AG04449 (cell line): ENCODE measurements around the gene UBXN4.

Experiments used
- CTCF ChIA-PET: fragments of 350-600 bp; formaldehyde crosslinking; extraction: SDS; loops from one replicate; lab custom pipeline; 2021; ENCODE audit warnings: antibody characterized with exemption; lab: Yijun Ruan, JAX
- POLR2A ChIA-PET: fragments of 400-600, 350-600 bp; formaldehyde crosslinking; extraction: SDS; loops from one replicate; lab custom pipeline; 2020; ENCODE audit warnings: antibody characterized with exemption, inconsistent platforms; lab: Yijun Ruan, JAX
- DNase-seq: peaks from one replicate; pipeline ENCODE4 v3.0.0-alpha.2; 2010; ENCODE audit warnings: low read depth, low spot score
- H3K4me3 ChIP-seq: 2 replicates; pipeline ENCODE4 v1.5.1; 2011; ENCODE audit warnings: low read depth, mild to moderate bottlenecking, control low read depth, low read length
- TF ChIP-seq, protein P1 (sequence below): IDR thresholded peaks from one replicate; pipeline ENCODE4 v1.5.1; 2011; ENCODE audit warnings: mild to moderate bottlenecking, moderate library complexity, low read length, control low read depth, inconsistent platforms; ENCODE audit not compliant: insufficient read depth; ENCODE audit errors: missing control alignments

UBXN4 gene

DNA sequence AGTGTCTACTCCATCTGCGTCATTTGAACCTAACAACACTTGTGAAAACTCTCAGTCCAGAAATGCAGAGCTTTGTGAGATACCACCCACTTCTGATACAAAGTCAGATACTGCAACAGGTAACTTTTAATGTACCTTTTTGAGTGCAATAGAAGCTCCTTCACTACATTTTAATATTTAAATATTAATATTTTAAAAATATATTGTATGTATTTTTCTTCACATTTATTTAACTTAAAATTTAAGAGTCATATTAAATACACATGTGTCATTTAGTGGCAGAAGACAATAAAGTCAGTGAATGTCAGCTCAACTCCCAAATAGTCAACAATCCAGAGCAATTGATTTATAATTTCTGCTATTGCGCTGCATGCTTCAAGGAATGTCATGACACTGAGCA, 13.9 kb downstream of the UBXN4 start:
- POLR2A ChIA-PET: no interaction called here
- TF ChIP-seq, protein P1, sequence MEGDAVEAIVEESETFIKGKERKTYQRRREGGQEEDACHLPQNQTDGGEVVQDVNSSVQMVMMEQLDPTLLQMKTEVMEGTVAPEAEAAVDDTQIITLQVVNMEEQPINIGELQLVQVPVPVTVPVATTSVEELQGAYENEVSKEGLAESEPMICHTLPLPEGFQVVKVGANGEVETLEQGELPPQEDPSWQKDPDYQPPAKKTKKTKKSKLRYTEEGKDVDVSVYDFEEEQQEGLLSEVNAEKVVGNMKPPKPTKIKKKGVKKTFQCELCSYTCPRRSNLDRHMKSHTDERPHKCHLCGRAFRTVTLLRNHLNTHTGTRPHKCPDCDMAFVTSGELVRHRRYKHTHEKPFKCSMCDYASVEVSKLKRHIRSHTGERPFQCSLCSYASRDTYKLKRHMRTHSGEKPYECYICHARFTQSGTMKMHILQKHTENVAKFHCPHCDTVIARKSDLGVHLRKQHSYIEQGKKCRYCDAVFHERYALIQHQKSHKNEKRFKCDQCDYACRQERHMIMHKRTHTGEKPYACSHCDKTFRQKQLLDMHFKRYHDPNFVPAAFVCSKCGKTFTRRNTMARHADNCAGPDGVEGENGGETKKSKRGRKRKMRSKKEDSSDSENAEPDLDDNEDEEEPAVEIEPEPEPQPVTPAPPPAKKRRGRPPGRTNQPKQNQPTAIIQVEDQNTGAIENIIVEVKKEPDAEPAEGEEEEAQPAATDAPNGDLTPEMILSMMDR: no peak

DNA sequence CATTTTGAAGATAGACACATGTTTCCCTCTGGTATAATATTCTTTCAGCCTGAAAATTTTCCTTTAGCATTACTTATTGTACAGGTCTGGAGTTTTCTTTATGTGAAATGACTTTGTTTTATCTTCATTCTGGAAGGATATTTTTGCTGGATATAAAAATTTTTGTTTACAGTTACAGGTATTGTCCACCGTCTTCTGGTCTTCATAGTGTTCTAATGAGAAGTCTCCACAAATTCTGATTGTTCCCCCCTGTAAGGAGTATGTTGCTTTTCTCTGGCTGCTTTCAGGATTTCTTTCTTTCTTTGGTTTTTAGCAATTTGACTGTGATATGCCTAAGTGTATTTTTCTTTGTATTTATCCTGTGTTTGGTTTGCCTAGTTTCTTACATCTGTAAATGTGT, 15.0 kb downstream of the UBXN4 start:
- POLR2A ChIA-PET: no interaction called here
- CTCF ChIA-PET: interaction anchor here (2.2 kb wide), 1 partner anchor 41 kb away, joined by 12 read pairs; no protein-coding TSS in a partner anchor
- TF ChIP-seq, protein P1: no peak
- no peak for DNase-seq
- H3K4me3 ChIP-seq: no peak overlapping the region

More for the DNA sequence above, 13.9 kb downstream of the UBXN4 start:
- CTCF ChIA-PET: interaction anchor here (1.2 to 2.2 kb wide), 2 partner anchors 12 to 42 kb away, joined by 6 to 12 read pairs; no protein-coding TSS in a partner anchor
- no peak for DNase-seq
- H3K4me3 ChIP-seq: no peak overlapping the region

DNA sequence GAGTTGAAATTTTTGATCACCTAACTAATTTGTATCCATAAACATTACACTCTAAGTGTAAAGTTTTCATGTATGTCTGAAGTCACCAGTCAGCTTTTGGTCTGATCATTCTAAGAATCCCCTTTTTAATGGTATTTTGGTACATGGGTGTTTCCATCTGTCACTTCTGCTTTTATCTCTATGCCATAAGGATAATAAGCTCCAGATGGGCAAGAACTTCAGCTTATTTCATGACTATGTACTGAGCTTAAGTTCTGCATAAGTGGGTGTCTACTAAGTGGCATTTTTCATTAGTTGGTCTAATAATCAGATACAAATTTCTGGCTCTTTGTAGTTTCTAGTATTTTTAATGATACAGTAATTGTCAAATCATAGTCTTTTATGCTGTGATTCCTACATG, 20.4 kb downstream of the UBXN4 start:
- POLR2A ChIA-PET: no interaction called here
- TF ChIP-seq, protein P1: no peak
- no peak for DNase-seq
- H3K4me3 ChIP-seq: no peak overlapping the region
- CTCF ChIA-PET: no interaction called here

DNA sequence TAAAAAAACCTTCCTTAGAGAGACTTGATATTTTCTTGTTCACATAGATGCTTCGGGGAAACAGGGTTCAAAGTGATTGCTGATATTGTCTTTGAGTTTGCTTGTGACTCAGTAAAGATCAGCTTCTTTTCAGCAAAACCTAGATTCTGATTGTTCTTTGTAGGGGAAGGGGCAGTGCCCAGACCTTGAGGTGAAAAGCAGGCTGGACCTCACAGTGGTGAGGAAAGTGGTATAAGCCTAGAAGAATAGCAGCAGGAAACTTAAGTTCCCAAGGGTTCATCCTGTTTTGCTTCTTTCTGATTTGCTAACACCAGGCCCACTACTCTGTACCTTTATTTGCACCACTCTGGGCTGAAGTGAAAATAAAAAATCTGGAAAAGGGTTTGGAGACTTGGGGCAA, 20.9 kb downstream of the UBXN4 start:
- CTCF ChIA-PET: interaction anchor here (0.8 to 1.2 kb wide), 2 partner anchors 10 to 24 kb away, joined by 3 read pairs; no protein-coding TSS in a partner anchor

DNA sequence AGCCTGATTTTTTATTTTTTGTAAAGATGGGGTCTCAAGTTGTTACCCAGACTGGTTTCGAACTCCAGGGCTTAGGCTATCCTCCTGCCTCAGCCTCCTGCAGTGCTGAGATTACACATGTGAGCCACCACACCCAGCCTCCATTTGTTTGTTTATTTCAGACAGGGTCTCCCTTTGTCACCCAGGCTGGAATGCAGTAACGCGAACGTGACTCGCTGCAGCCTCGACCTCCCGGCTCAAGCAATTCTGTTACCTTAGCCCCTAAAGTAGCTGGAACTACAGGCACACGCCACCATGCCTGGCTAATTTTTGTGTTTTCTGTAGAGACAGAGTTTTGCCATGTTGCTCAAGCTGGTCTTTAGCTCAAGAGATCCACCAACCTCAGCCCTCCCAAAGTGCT, 27.2 kb downstream of the UBXN4 start:
- ChIA-PET POLR2A (interaction anchor here (0.7 kb wide), 1 partner anchor 67 kb away, joined by 4 read pairs; no protein-coding TSS in a partner anchor), CTCF (interaction anchor here (2.2 kb wide), 1 partner anchor 28 kb away, joined by 7 read pairs; no protein-coding TSS in a partner anchor)
- TF ChIP-seq, protein P1: no peak

More for the DNA sequence above, 20.9 kb downstream of the UBXN4 start:
- no peak overlapping the region for H3K4me3 ChIP-seq
- no peak for DNase-seq
- POLR2A ChIA-PET: no interaction called here
- TF ChIP-seq, protein P1: no peak

DNA sequence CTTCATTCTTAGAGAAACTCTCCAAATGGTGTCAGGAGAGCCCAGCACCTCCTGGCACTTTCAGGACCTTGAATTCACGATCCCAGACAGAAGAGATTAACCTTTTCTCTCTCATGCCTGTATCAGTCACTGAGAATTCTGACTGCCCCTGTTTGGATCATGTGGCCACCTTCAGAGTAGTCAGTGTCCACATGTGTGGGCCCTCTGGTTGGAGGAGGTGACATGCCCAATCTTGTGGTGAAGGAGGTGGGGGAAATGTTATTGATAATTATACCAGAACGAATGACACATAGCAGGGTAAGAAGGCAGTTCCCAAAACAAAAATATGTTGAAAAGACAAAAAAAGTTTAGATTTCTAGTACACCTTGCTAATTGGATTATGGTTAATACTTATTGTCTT, 31.7 kb downstream of the UBXN4 start:
- DNase-seq: no peak
- TF ChIP-seq, protein P1: no peak
- no peak overlapping the region for H3K4me3 ChIP-seq
- CTCF ChIA-PET: interaction anchor here (2.8 kb wide), 1 partner anchor 24 kb away, joined by 17 read pairs; no protein-coding TSS in a partner anchor
- POLR2A ChIA-PET: no interaction called here

More for the DNA sequence above, 27.2 kb downstream of the UBXN4 start:
- no peak for DNase-seq
- no peak overlapping the region for H3K4me3 ChIP-seq
